COLO829 (cell line): ENCODE results near the gene PIEZO1.

Source experiments
- DNase-seq: peaks from one replicate; pipeline ENCODE4 v3.0.0; 2012; ENCODE audit warnings: low spot score

The PIEZO1 gene

GRCh38 chr16:88754109-88754911 is 30.7 kb downstream of the PIEZO1 start:
- no peak for DNase-seq

- no peak for DNase-seq
Observed at GRCh38 chr16:88753602-88754001, 31.4 kb downstream of the PIEZO1 start.

- no peak for DNase-seq
Observed at GRCh38 chr16:88753191-88753590, 31.8 kb downstream of the PIEZO1 start.

GRCh38 chr16:88752386-88753002 is 32.5 kb downstream of the PIEZO1 start:
- DNase-seq = no peak

- no peak for DNase-seq
Observed at GRCh38 chr16:88750854-88751253, 34.2 kb downstream of the PIEZO1 start.

GRCh38 chr16:88749358-88749757 is 35.7 kb downstream of the PIEZO1 start:
- DNase-seq = no peak

- no peak for DNase-seq
Observed at GRCh38 chr16:88748364-88748763, 36.7 kb downstream of the PIEZO1 start.

- peak; percentile 35 for DNase-seq
Observed at GRCh38 chr16:88747588-88748301, 37.3 kb downstream of the PIEZO1 start.

- DNase-seq = no peak
Observed at GRCh38 chr16:88746506-88746905, 38.5 kb downstream of the PIEZO1 start.

- no peak for DNase-seq
Observed at GRCh38 chr16:88744577-88745521, 40.2 kb downstream of the PIEZO1 start.

GRCh38 chr16:88743693-88744576 is 41.1 kb downstream of the PIEZO1 start:
- DNase-seq = peak; percentile 39

- no peak for DNase-seq
Observed at GRCh38 chr16:88742896-88743605, 42.0 kb downstream of the PIEZO1 start.

- no peak for DNase-seq
Observed at GRCh38 chr16:88741368-88741767, 43.7 kb downstream of the PIEZO1 start.

- DNase-seq = no peak
Observed at GRCh38 chr16:88740727-88741055, 44.3 kb downstream of the PIEZO1 start.

- no peak for DNase-seq
Observed at GRCh38 chr16:88739977-88740726, 44.9 kb downstream of the PIEZO1 start.

- no peak for DNase-seq
Observed at GRCh38 chr16:88739139-88739976, 45.7 kb downstream of the PIEZO1 start.

GRCh38 chr16:88738151-88739084 is 46.6 kb downstream of the PIEZO1 start:
- no peak for DNase-seq
